H7 (cell line): Measurements from ENCODE around the gene GNG4. TPM values are rescaled to one million over a fixed set of nuclear protein-coding genes. Genes with fewer than 3 reads are reported as not detected.
"Not testable (repeated sequence)": the region's sequence is repeated elsewhere in the genome, so short reads cannot be mapped to it uniquely, and the experiment has no call there.

Source experiments
- DNase-seq: peaks from one replicate; pipeline ENCODE4 v3.0.0; 2012
- H3K27me3 ChIP-seq: 2 replicates; pipeline ENCODE4 v1.6.0; 2011; ENCODE audit warnings: mild to moderate bottlenecking, low read length; ENCODE audit not compliant: control insufficient read depth, insufficient read depth
- H3K36me3 ChIP-seq: replicated peaks from 2 replicates; pipeline ENCODE4 v1.5.1; 2011; ENCODE audit warnings: low read length; ENCODE audit not compliant: control insufficient read depth, insufficient read depth
- H3K4me3 ChIP-seq: 2 replicates; pipeline ENCODE4 v1.5.1; 2011; ENCODE audit warnings: low read depth, mild to moderate bottlenecking, control low read depth, low read length, moderate library complexity; ENCODE audit not compliant: insufficient read depth
- total RNA-seq: library from RNA; depleted of rRNA; stranded (reverse); fragments of >200 nt; shearing (Covaris generic); gene quantifications from 2 replicates; pipeline ENCODE4 v1.2.3, GENCODE V29; 2014

Gene GNG4
- total RNA-seq, 1 experiment from 2014 or later = 39.0 TPM

GRCh38 chr1:235594281-235594895 lies 55.2 kb downstream of the GNG4 start:
- not testable (repeated sequence) for DNase-seq, H3K4me3 ChIP-seq, H3K27me3 ChIP-seq, H3K36me3 ChIP-seq

- DNase-seq = no peak
- Histone ChIP-seq H3K27me3 (no peaks in the 10 kb centered on the region), H3K4me3 (no peak overlapping the region), H3K36me3 (peaks cover 4% of the 10 kb centered on the region)
Observed at GRCh38 chr1:235588916-235589515, 60.6 kb downstream of the GNG4 start.

GRCh38 chr1:235588156-235588555 lies 61.4 kb downstream of the GNG4 start:
- Histone ChIP-seq H3K4me3 (no peak overlapping the region), H3K27me3 (no peaks in the 10 kb centered on the region), H3K36me3 (peaks cover 4% of the 10 kb centered on the region)
- DNase-seq = no peak

GRCh38 chr1:235586992-235587391 lies 62.6 kb downstream of the GNG4 start:
- DNase-seq = no peak
- Histone ChIP-seq H3K4me3 (no peak overlapping the region), H3K27me3 (no peaks in the 10 kb centered on the region), H3K36me3 (peaks cover 9% of the 10 kb centered on the region)

- peaks cover 9% of the 10 kb centered on the region for H3K36me3 ChIP-seq
- H3K27me3 ChIP-seq = no peaks in the 10 kb centered on the region
- no peak overlapping the region for H3K4me3 ChIP-seq
- DNase-seq = peak; percentile 75
Observed at GRCh38 chr1:235586413-235586812, 63.2 kb downstream of the GNG4 start.

- Histone ChIP-seq H3K36me3 (peaks cover 9% of the 10 kb centered on the region), H3K4me3 (no peak overlapping the region), H3K27me3 (no peaks in the 10 kb centered on the region)
- DNase-seq = no peak
Observed at GRCh38 chr1:235584973-235585372, 64.6 kb downstream of the GNG4 start.

GRCh38 chr1:235583511-235584001 lies 66.0 kb downstream of the GNG4 start:
- Histone ChIP-seq H3K27me3 (no peaks in the 10 kb centered on the region), H3K36me3 (peaks cover 7% of the 10 kb centered on the region), H3K4me3 (no peak overlapping the region)
- DNase-seq = no peak

- no peak overlapping the region for H3K4me3 ChIP-seq
- DNase-seq = no peak
- peaks cover 7% of the 10 kb centered on the region for H3K36me3 ChIP-seq
Observed at GRCh38 chr1:235582130-235582529, 67.5 kb downstream of the GNG4 start.

GRCh38 chr1:235579891-235580290 lies 69.7 kb downstream of the GNG4 start:
- no peaks in the 10 kb centered on the region for H3K27me3 ChIP-seq
- peaks cover 5% of the 10 kb centered on the region for H3K36me3 ChIP-seq
- H3K4me3 ChIP-seq = no peak overlapping the region
- no peak for DNase-seq

More at GRCh38 chr1:235582130-235582529, 67.5 kb downstream of the GNG4 start:
- H3K27me3 ChIP-seq = no peaks in the 10 kb centered on the region

GRCh38 chr1:235575597-235575996 lies 74.0 kb downstream of the GNG4 start:
- H3K27me3 ChIP-seq = no peaks in the 10 kb centered on the region
- H3K4me3 ChIP-seq = no peak overlapping the region
- DNase-seq = no peak
- H3K36me3 ChIP-seq = no peaks in the 10 kb centered on the region; the same call in 1 of the 2 replicates

GRCh38 chr1:235573880-235574279 lies 75.7 kb downstream of the GNG4 start:
- Histone ChIP-seq H3K27me3 (no peaks in the 10 kb centered on the region), H3K36me3 (no peaks in the 10 kb centered on the region), H3K4me3 (no peak overlapping the region)
- no peak for DNase-seq

GRCh38 chr1:235572971-235573370 lies 76.6 kb downstream of the GNG4 start:
- H3K27me3 ChIP-seq, H3K36me3 ChIP-seq, H3K4me3 ChIP-seq, DNase-seq: not testable (repeated sequence)

- DNase-seq = no peak
- H3K4me3 ChIP-seq = no peak overlapping the region
Observed at GRCh38 chr1:235571482-235571881, 78.1 kb downstream of the GNG4 start.

GRCh38 chr1:235567812-235568503 lies 81.6 kb downstream of the GNG4 start:
- H3K36me3 ChIP-seq = no peaks in the 10 kb centered on the region
- H3K27me3 ChIP-seq = no peaks in the 10 kb centered on the region
- no peak overlapping the region for H3K4me3 ChIP-seq
- DNase-seq = no peak

More at GRCh38 chr1:235571482-235571881, 78.1 kb downstream of the GNG4 start:
- Histone ChIP-seq H3K36me3 (no peaks in the 10 kb centered on the region), H3K27me3 (no peaks in the 10 kb centered on the region)

GRCh38 chr1:235566084-235566483 lies 83.5 kb downstream of the GNG4 start:
- Histone ChIP-seq H3K27me3 (no peaks in the 10 kb centered on the region), H3K36me3 (no peaks in the 10 kb centered on the region), H3K4me3 (no peak overlapping the region)
- no peak for DNase-seq
